Tibial artery (tissue), 4 donors: ENCODE measurements around the gene FAM114A1.
A peak's percentile ranks its signal among the peaks of the same experiment; 100 is the strongest.

Source experiments
- DNase-seq, 2 donors: peaks; one replicate each; pipeline ENCODE4 v3.0.0-alpha.2; 2019
- H3K27ac ChIP-seq, 2 donors: fragments of 200-600 bp; sonication (generic) in 1 of 2; 1 replicate in 1 of 2; 2 replicates in 1 of 2; pipeline ENCODE4 v1.5.1; 2018 to 2019; ENCODE audit warnings: mild to moderate bottlenecking in 1 of 2
- H3K27me3 ChIP-seq, 2 donors: fragments of 200-600 bp; sonication (generic) in 1 of 2; one replicate each; pipeline versions ENCODE4 v1.5.1 to v1.6.0; 2016 to 2019
- H3K36me3 ChIP-seq, 3 donors: fragments of 200-600 bp; sonication (generic) in 2 of 3; one replicate each; pipeline ENCODE4 v1.5.1; 2016 to 2019; ENCODE audit warnings: mild to moderate bottlenecking in 2 of 3
- H3K4me1 ChIP-seq, 4 donors: fragments of 200-600 bp; sonication (generic) in 2 of 4; 1 replicate in 3 of 4; 2 replicates in 1 of 4; pipeline ENCODE4 v1.5.1; 2016 to 2019
- H3K4me3 ChIP-seq, 2 donors: fragments of 200-600 bp; sonication (generic) in 1 of 2; 1 replicate in 1 of 2; 2 replicates in 1 of 2; pipeline ENCODE4 v1.5.1; 2018 to 2019; ENCODE audit warnings: mild to moderate bottlenecking in 2 of 2
- H3K9me3 ChIP-seq, 3 donors: fragments of 200-600 bp; sonication (generic) in 1 of 3; one replicate each; pipeline ENCODE4 v1.5.1; 2016 to 2019
- CTCF ChIP-seq, 2 experiments: fragments of 200-600 bp in 1 of 2; fragments of 450-650 bp in 1 of 2; IDR thresholded peaks; one replicate each; pipeline ENCODE4 v1.5.1; 2017 to 2019; ENCODE audit warnings: antibody characterized with exemption in 2 of 2, mild to moderate bottlenecking in 1 of 2, moderate library complexity in 1 of 2
- intact Hi-C: fragments of 100-400 bp; cut with DNase I; formaldehyde crosslinking; loops from one replicate; pipeline ENCODE4 v1.15.0; 2023; ENCODE audit warnings: low total_unique reads

The FAM114A1 gene

GRCh38 chr4:38858097-38858420, 9.5 kb upstream of the FAM114A1 start:
- Histone ChIP-seq H3K27ac (peak overlapping the region; percentile 42 to 53), H3K9me3 (no peaks in the 10 kb centered on the region), H3K27me3 (no peaks in the 10 kb centered on the region), H3K4me3 (no peak overlapping the region), H3K36me3 (no peaks in the 10 kb centered on the region), H3K4me1 (peaks cover 0 to 12% (median 0%) of the 10 kb centered on the region in 4 donors)
- no peak for TF ChIP-seq CTCF (IDR thresholded peaks at IDR 0.05)
- intact Hi-C loops: no loop called here
- no peak for DNase-seq

GRCh38 chr4:38859501-38859900, 8.1 kb upstream of the FAM114A1 start:
- no peak overlapping the region for H3K4me3 ChIP-seq
- DNase-seq: no peak
- H3K9me3 ChIP-seq: no peaks in the 10 kb centered on the region
- peaks cover 0 to 12% (median 0%) of the 10 kb centered on the region in 4 donors for H3K4me1 ChIP-seq
- TF ChIP-seq CTCF (IDR thresholded peaks at IDR 0.05): no peak
- intact Hi-C loops: no loop called here
- H3K27ac ChIP-seq: no peak overlapping the region
- no peaks in the 10 kb centered on the region for H3K27me3 ChIP-seq
- no peaks in the 10 kb centered on the region for H3K36me3 ChIP-seq

- no peaks in the 10 kb centered on the region for H3K9me3 ChIP-seq
- no peaks in the 10 kb centered on the region for H3K36me3 ChIP-seq
- peaks cover 0 to 12% (median 0%) of the 10 kb centered on the region in 4 donors for H3K4me1 ChIP-seq
- no peak overlapping the region for H3K4me3 ChIP-seq
- H3K27ac ChIP-seq: no peak overlapping the region
- H3K27me3 ChIP-seq: no peaks in the 10 kb centered on the region
- TF ChIP-seq CTCF (IDR thresholded peaks at IDR 0.05): peak; percentile 36 to 38
- intact Hi-C loops: no loop called here
- DNase-seq: no peak
Measured at GRCh38 chr4:38860788-38861424, 6.7 kb upstream of the FAM114A1 start.

GRCh38 chr4:38861791-38862190, 5.8 kb upstream of the FAM114A1 start:
- Histone ChIP-seq H3K36me3 (no peaks in the 10 kb centered on the region), H3K27me3 (no peaks in the 10 kb centered on the region), H3K4me1 (peaks cover 0 to 13% (median 0%) of the 10 kb centered on the region in 4 donors), H3K9me3 (no peaks in the 10 kb centered on the region), H3K27ac (no peak overlapping the region), H3K4me3 (no peak overlapping the region)
- DNase-seq: no peak
- intact Hi-C loops: no loop called here
- TF ChIP-seq CTCF (IDR thresholded peaks at IDR 0.05): no peak

GRCh38 chr4:38865445-38865844, 2.2 kb upstream of the FAM114A1 start:
- no peak for DNase-seq
- no peak for TF ChIP-seq CTCF (IDR thresholded peaks at IDR 0.05)
- intact Hi-C loops: no loop called here
- no peaks in the 10 kb centered on the region for H3K27me3 ChIP-seq
- H3K27ac ChIP-seq: no peak overlapping the region
- H3K36me3 ChIP-seq: no peaks in the 10 kb centered on the region
- no peaks in the 10 kb centered on the region for H3K9me3 ChIP-seq
- H3K4me1 ChIP-seq: peaks cover 0 to 27% (median 23%) of the 10 kb centered on the region in 4 donors
- H3K4me3 ChIP-seq: no peak overlapping the region
